CD8-positive, alpha-beta memory T cell (primary cell): ENCODE measurements around the gene TMEM169. TPM values are rescaled to one million over a fixed set of nuclear protein-coding genes. Genes with fewer than 3 reads are reported as not detected.

Experiments
- CTCF ChIA-PET: fragments of 350-600 bp; sonication (Branson Sonifier 250); formaldehyde crosslinking; loops from one replicate; lab custom pipeline; 2021; ENCODE audit warnings: antibody characterized with exemption; lab: Charles Lee
- POLR2A ChIA-PET: fragments of 350-600 bp; sonication (Branson Sonifier 250); formaldehyde crosslinking; loops from one replicate; lab custom pipeline; 2021; ENCODE audit warnings: antibody characterized with exemption; lab: Charles Lee
- DNase-seq, 5 donors: peaks; one replicate each; pipeline versions ENCODE4 v3.0.0 to v3.0.0-alpha.2; 2020 to 2022; ENCODE audit warnings: mixed read lengths in 1 of 5
- H3K27ac ChIP-seq: one replicate; pipeline ENCODE4 v1.7.0; 2013; ENCODE audit warnings: low read depth, mild to moderate bottlenecking, low read length, moderate library complexity
- H3K27me3 ChIP-seq: 2 replicates; pipeline ENCODE4 v1.7.0; 2013; ENCODE audit warnings: low read length, mild to moderate bottlenecking; ENCODE audit not compliant: insufficient read depth, poor library complexity, severe bottlenecking
- H3K36me3 ChIP-seq: 2 replicates; pipeline ENCODE4 v1.7.0; 2013; ENCODE audit warnings: mild to moderate bottlenecking, low read length, moderate library complexity; ENCODE audit not compliant: insufficient read depth
- H3K4me1 ChIP-seq: 2 replicates; pipeline ENCODE4 v1.7.0; 2013; ENCODE audit warnings: mild to moderate bottlenecking, low read length, moderate library complexity; ENCODE audit not compliant: insufficient read depth
- H3K4me3 ChIP-seq: 2 replicates; pipeline ENCODE4 v1.7.0; 2013; ENCODE audit warnings: mild to moderate bottlenecking, low read length
- H3K9me3 ChIP-seq: 2 replicates; pipeline ENCODE4 v1.7.0; 2013; ENCODE audit warnings: mild to moderate bottlenecking, low read length
- H3K27ac Mint-ChIP-seq, 8 donors: one replicate each; pipeline ENCODE4 v1.8.0; 2020 to 2021; ENCODE audit warnings: mixed read lengths in 8 of 8, mild to moderate bottlenecking in 6 of 8, inconsistent platforms in 3 of 8, moderate library complexity in 3 of 8
- H3K27me3 Mint-ChIP-seq, 2 donors: one replicate each; pipeline ENCODE4 v1.8.0; 2020 to 2021; ENCODE audit warnings: mixed read lengths in 2 of 2, mild to moderate bottlenecking in 1 of 2, moderate library complexity in 1 of 2
- H3K36me3 Mint-ChIP-seq, 3 donors: one replicate each; pipeline ENCODE4 v1.8.0; 2020 to 2021; ENCODE audit warnings: mixed read lengths in 3 of 3, inconsistent platforms in 1 of 3, mild to moderate bottlenecking in 1 of 3
- H3K4me1 Mint-ChIP-seq, 3 donors: one replicate each; pipeline ENCODE4 v1.8.0; 2020 to 2021; ENCODE audit warnings: mixed read lengths in 3 of 3, inconsistent platforms in 1 of 3, mild to moderate bottlenecking in 1 of 3
- H3K4me3 Mint-ChIP-seq, 7 donors: one replicate each; pipeline ENCODE4 v1.8.0; 2020 to 2021; ENCODE audit warnings: mixed read lengths in 7 of 7, mild to moderate bottlenecking in 6 of 7, moderate library complexity in 4 of 7, inconsistent platforms in 2 of 7
- H3K9me3 Mint-ChIP-seq, 5 donors: one replicate each; pipeline ENCODE4 v1.8.0; 2020 to 2022; ENCODE audit warnings: mixed read lengths in 5 of 5, mild to moderate bottlenecking in 3 of 5, moderate library complexity in 2 of 5, inconsistent platforms in 1 of 5
- polyA plus RNA-seq: library from polyadenylated mRNA; unstranded; fragments of 300-500 nt; fragmentation: Illumina TruSeq; gene quantifications from one replicate; pipeline ENCODE4 v1.2.3, GENCODE V29; 2021
- total RNA-seq, 2 experiments: library from RNA; stranded (reverse); gene quantifications; one replicate each; pipeline ENCODE4 v1.2.3, GENCODE V29; 2021

TMEM169 gene
- total and polyA plus RNA-seq, 3 experiments from 2014 or later = 0.63 to 1.1 (median 0.73) TPM

- Histone ChIP-seq H3K9me3 (no peaks in the 10 kb centered on the region), H3K36me3 (no peaks in the 10 kb centered on the region), H3K27ac (peak overlapping the region; percentile 59), H3K27me3 (no peaks in the 10 kb centered on the region), H3K4me3 (peak overlapping the region; percentile 90), H3K4me1 (peaks cover 55% of the 10 kb centered on the region)
- peak overlapping the region; percentile 86 to 98 (median 93) for H3K4me3 Mint-ChIP-seq
- no peaks in the 10 kb centered on the region for H3K27me3 Mint-ChIP-seq
- ChIA-PET CTCF (interaction anchor here (1.0 to 2.1 kb wide), 5 partner anchors 8 to 38 kb away, joined by 3 to 8 read pairs (median 4); partner anchors contain the start of gene XRCC5), POLR2A (interaction anchor here (0.7 to 2.1 kb wide), 3 partner anchors 29 to 331 kb away, joined by 3 to 21 read pairs (median 3); partner anchors contain the start of gene XRCC5)
- H3K36me3 Mint-ChIP-seq = peaks cover 0 to 10% (median 3%) of the 10 kb centered on the region in 3 donors
- H3K4me1 Mint-ChIP-seq = peaks cover 50 to 65% (median 64%) of the 10 kb centered on the region in 3 donors
- H3K27ac Mint-ChIP-seq = peak overlapping the region; percentile 69 to 97 (median 94)
- H3K9me3 Mint-ChIP-seq = no peaks in the 10 kb centered on the region
- DNase-seq = no peak
These were observed 707 bp upstream of the TMEM169 start for GRCh38 chr2:216081012-216081411.

DNA sequence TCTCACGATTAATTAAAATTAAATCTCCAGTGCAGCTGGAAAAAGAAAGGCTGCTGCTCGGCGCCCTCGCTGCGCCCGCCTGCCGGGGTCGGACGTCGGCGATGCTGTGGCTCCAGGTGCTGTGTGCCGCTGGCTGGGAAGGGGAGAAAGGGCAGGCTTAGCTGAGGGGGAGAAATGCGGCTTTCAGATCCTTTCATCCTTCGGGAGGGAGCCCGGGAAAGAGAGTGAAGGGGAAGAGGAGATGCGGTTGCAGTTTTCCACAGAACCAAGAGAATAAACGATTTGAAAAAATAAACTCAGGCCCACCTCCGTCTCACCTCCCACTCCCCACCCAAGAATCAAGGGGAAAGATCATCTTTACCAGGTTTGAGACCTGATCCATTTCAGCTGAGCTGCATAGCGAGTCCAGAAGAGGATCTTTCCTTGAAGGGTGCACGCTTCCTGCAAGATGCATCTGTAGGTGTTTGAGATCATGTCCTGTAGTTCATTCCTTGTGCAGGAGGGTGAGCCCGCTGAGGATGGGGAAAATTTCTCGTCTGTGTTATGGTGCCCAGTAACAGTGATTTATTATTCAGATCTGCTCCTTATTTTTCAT, 495 bp downstream of the TMEM169 start:
- no peaks in the 10 kb centered on the region for H3K9me3 Mint-ChIP-seq
- H3K4me3 Mint-ChIP-seq = peak overlapping the region; percentile 86 to 98 (median 93)
- H3K27ac ChIP-seq = peak overlapping the region; percentile 59
- CTCF ChIA-PET = interaction anchor here (1.0 to 2.4 kb wide), 8 partner anchors 9 to 37 kb away, joined by 3 to 11 read pairs (median 4); partner anchors contain the start of gene XRCC5
- peak overlapping the region; percentile 90 for H3K4me3 ChIP-seq
- H3K9me3 ChIP-seq = no peaks in the 10 kb centered on the region
- H3K4me1 ChIP-seq = peaks cover 59% of the 10 kb centered on the region
- no peaks in the 10 kb centered on the region for H3K27me3 Mint-ChIP-seq
- H3K27me3 ChIP-seq = no peaks in the 10 kb centered on the region
- peak in 1 of 5 donors; percentile 16 for DNase-seq
- peak overlapping the region; percentile 69 to 97 (median 92) for H3K27ac Mint-ChIP-seq
- peaks cover 0 to 9% (median 2%) of the 10 kb centered on the region in 3 donors for H3K36me3 Mint-ChIP-seq
- POLR2A ChIA-PET = interaction anchor here (0.7 to 2.1 kb wide), 3 partner anchors 13 to 28 kb away, joined by 4 to 21 read pairs (median 6); partner anchors contain the start of gene XRCC5
- peaks cover 50 to 73% (median 68%) of the 10 kb centered on the region in 3 donors for H3K4me1 Mint-ChIP-seq
- H3K36me3 ChIP-seq = no peaks in the 10 kb centered on the region

DNA sequence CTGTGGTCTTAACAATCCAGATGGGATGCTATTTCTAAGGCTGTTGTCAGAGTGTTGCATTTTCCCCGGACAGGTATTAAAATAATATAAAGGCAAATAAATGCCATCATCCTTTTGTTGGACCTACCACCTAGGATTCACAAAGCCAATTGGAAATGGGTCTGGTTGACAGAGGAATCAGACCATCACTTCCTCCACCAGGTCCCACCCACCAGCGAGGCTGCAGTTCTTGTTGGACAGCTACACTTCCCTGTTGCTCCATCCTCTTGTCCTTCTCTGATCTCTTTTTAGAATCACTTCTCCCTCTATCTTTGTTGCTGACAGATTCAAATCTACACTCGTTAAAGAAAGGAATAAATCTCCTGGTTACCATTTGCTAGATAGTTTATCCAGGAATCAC, 1.1 kb downstream of the TMEM169 start:
- ChIA-PET POLR2A (interaction anchor here (0.7 to 2.1 kb wide), 3 partner anchors 24 to 27 kb away, joined by 4 to 21 read pairs (median 4); partner anchors contain the start of gene XRCC5), CTCF (interaction anchor here (1.0 to 2.4 kb wide), 5 partner anchors 12 to 49 kb away, joined by 3 to 16 read pairs (median 4); partner anchors contain the start of gene XRCC5)
- Histone ChIP-seq H3K36me3 (no peaks in the 10 kb centered on the region), H3K4me1 (peaks cover 59% of the 10 kb centered on the region), H3K4me3 (peak overlapping the region; percentile 90), H3K27me3 (no peaks in the 10 kb centered on the region), H3K9me3 (no peaks in the 10 kb centered on the region), H3K27ac (no peak overlapping the region)
- DNase-seq = peak in 1 of 5 donors; percentile 21
- H3K4me1 Mint-ChIP-seq = peaks cover 50 to 73% (median 68%) of the 10 kb centered on the region in 3 donors
- peak overlapping the region; percentile 86 to 98 (median 93) for H3K4me3 Mint-ChIP-seq
- H3K9me3 Mint-ChIP-seq = no peaks in the 10 kb centered on the region
- H3K36me3 Mint-ChIP-seq = peaks cover 0 to 9% (median 2%) of the 10 kb centered on the region in 3 donors
- H3K27me3 Mint-ChIP-seq = no peaks in the 10 kb centered on the region
- H3K27ac Mint-ChIP-seq = peak overlapping the region in 7 of 8 donors; percentile 69 to 97 (median 93)

DNA sequence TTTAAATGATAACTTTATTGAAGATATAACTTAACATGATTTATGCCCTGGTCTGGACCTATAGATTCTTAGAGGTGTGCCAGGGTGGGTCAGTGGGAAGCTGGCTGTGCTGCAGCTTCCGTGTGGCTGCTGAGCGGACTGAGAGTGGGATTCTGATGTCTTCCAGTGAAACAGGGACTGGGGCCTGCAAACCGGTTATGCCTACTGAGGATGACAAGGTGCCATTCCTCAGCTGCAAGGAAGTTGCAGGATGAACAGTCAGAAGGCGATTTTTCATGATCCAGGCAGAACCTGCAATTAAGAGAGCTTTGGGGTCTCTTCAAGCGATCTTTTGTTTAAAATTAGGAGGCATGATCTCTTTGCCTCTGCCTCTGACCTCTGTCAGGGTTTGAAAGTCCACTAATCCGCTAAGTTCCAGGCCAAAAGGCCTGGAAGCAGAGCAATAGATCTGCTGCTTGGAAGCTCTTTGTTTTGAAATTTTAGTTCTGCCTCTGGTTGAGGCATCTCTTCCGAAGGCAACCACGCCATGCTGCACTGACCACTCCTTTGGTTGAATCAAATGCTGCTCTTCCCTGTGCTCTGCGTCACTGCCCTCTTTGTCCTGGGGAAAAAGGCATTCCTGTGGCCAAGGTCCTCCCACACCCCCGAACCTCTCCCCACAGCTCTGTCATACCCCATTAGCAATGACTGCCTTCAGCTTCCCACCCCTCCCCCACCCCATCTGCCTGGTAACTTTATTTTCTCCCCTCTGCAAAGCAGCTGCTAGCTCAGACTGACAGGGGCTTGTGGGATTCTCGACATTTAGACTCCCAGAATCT, 2.0 kb downstream of the TMEM169 start:
- no peaks in the 10 kb centered on the region for H3K9me3 ChIP-seq
- ChIA-PET CTCF (interaction anchor here (0.6 to 2.4 kb wide), 8 partner anchors 10 to 51 kb away, joined by 3 to 16 read pairs (median 3); partner anchors contain the start of gene XRCC5), POLR2A (interaction anchor here (0.7 to 1.3 kb wide), 3 partner anchors 23 to 26 kb away, joined by 3 to 4 read pairs (median 4); no protein-coding TSS in a partner anchor)
- Mint-ChIP-seq H3K36me3 (peaks cover 0 to 9% (median 2%) of the 10 kb centered on the region in 3 donors), H3K4me1 (peaks cover 50 to 72% (median 66%) of the 10 kb centered on the region in 3 donors), H3K27me3 (no peaks in the 10 kb centered on the region), H3K9me3 (no peaks in the 10 kb centered on the region), H3K27ac (peak overlapping the region; percentile 69 to 97 (median 92)), H3K4me3 (peak overlapping the region in 6 of 7 donors; percentile 59 to 96 (median 90))
- DNase-seq = no peak
- peaks cover 58% of the 10 kb centered on the region for H3K4me1 ChIP-seq
- peak overlapping the region; percentile 13 for H3K27ac ChIP-seq
- peak overlapping the region; percentile 29 for H3K4me3 ChIP-seq
- no peaks in the 10 kb centered on the region for H3K36me3 ChIP-seq
- no peaks in the 10 kb centered on the region for H3K27me3 ChIP-seq

DNA sequence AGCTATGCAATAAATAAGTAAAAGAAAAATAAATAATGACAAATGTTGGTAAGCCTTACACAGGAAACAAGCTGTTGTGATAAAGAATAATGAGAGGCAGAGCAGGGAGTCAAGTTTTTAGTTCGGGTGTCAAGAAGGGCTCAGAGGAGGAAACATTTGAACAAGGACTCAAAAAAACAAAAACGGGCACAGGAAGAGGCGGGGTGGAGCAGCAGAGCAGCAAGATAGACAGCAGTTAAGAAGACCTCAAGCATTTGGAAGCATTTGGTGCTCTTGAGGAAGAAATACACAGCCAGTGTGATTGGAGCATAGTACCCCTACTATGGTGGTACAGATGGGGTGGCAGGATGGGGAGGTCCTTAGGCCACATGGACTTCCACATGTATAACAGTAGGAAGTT, 2.8 kb downstream of the TMEM169 start:
- Histone ChIP-seq H3K4me3 (peak overlapping the region; percentile 29), H3K27me3 (no peaks in the 10 kb centered on the region), H3K4me1 (peaks cover 55% of the 10 kb centered on the region), H3K9me3 (no peaks in the 10 kb centered on the region), H3K36me3 (no peaks in the 10 kb centered on the region), H3K27ac (peak overlapping the region; percentile 13)
- ChIA-PET POLR2A (interaction anchor here (0.7 to 1.1 kb wide), 2 partner anchors 27 to 30 kb away, joined by 3 read pairs; no protein-coding TSS in a partner anchor), CTCF (interaction anchor here (0.9 to 2.4 kb wide), 6 partner anchors 9 to 52 kb away, joined by 3 to 16 read pairs (median 3); partner anchors contain the start of gene XRCC5)
- Mint-ChIP-seq H3K4me1 (peaks cover 48 to 68% (median 63%) of the 10 kb centered on the region in 3 donors), H3K9me3 (no peaks in the 10 kb centered on the region), H3K27ac (peak overlapping the region; percentile 69 to 97 (median 92)), H3K36me3 (peaks cover 0 to 7% (median 2%) of the 10 kb centered on the region in 3 donors), H3K27me3 (no peaks in the 10 kb centered on the region), H3K4me3 (peak overlapping the region; percentile 35 to 96 (median 59))
- peak in 2 of 5 donors; percentile 9 to 40 for DNase-seq

DNA sequence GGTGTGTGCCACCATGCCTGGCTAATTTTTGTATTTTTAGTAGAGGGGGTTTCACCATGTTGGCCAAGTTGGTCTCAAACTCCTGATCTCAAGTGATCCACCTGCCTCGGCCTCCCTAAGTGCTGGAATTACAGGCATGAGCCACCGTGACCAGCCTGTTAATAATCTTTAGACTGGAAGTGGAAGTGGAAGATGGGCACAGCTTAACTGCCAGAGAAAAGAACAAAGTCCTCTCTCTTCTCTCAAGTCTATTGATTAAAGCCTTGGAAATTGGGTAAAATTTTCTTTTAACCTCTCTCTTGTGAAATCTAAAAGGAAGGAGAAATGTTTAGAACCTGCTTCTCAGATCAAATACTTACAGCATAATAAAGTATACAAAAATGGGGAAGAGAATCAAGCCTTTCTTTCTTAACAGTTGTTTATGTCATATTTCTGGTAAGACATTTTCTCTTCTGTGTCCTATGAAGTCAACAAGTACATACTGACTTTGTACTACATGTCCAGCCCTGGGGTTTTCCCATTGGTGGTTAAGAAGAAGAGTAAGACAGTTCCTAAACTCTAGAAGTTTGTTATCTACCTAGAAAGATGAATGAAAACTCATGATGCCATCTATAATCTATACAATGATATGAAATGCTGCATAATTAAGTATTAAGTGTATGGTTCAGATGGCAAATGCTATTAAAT, 4.6 kb downstream of the TMEM169 start:
- Mint-ChIP-seq H3K27me3 (no peaks in the 10 kb centered on the region), H3K4me1 (peaks cover 38 to 54% (median 49%) of the 10 kb centered on the region in 3 donors), H3K4me3 (no peak overlapping the region), H3K27ac (peak overlapping the region in 6 of 8 donors; percentile 18 to 78 (median 58)), H3K36me3 (peaks cover 0 to 6% (median 4%) of the 10 kb centered on the region in 3 donors), H3K9me3 (no peaks in the 10 kb centered on the region)
- Histone ChIP-seq H3K27ac (no peak overlapping the region), H3K9me3 (no peaks in the 10 kb centered on the region), H3K4me3 (no peak overlapping the region), H3K27me3 (no peaks in the 10 kb centered on the region), H3K36me3 (no peaks in the 10 kb centered on the region), H3K4me1 (peaks cover 44% of the 10 kb centered on the region)
- DNase-seq = no peak
- POLR2A ChIA-PET = no interaction called here
- CTCF ChIA-PET = interaction anchor here (1.2 to 1.9 kb wide), 2 partner anchors 52 to 63 kb away, joined by 4 to 5 read pairs; no protein-coding TSS in a partner anchor

DNA sequence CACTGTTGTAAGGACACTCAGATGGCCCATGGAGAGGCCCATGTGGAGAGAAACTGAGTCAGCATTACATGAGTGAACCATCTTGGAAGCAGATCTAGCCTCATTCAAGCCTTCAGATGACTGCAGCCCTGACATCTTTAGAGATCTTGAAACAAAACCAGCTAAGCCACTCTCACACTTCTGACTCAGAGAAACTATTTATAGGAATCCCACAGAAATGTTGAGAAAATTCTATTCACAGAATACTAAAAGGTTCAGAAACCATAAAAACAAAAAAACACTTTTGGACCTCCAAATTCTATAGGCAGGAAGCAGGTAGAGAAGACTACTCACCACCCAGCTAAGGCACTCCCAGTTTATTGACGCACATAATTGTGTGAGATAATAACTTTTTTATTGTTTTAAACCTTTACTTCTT, 8.7 kb downstream of the TMEM169 start:
- Mint-ChIP-seq H3K27ac (peak overlapping the region in 1 of 8 donors; percentile 43), H3K4me1 (peaks cover 4 to 15% (median 8%) of the 10 kb centered on the region in 3 donors), H3K4me3 (no peak overlapping the region), H3K36me3 (peaks cover 0 to 4% (median 0%) of the 10 kb centered on the region in 3 donors), H3K27me3 (peaks cover 0 to 2% of the 10 kb centered on the region in 2 donors), H3K9me3 (no peaks in the 10 kb centered on the region)
- Histone ChIP-seq H3K27me3 (no peaks in the 10 kb centered on the region), H3K4me3 (no peak overlapping the region), H3K4me1 (peaks cover 10% of the 10 kb centered on the region), H3K27ac (no peak overlapping the region), H3K9me3 (no peaks in the 10 kb centered on the region), H3K36me3 (no peaks in the 10 kb centered on the region)
- CTCF ChIA-PET = interaction anchor here (2.7 kb wide), 1 partner anchor 19 kb away, joined by 9 read pairs; the partner anchor contains the start of gene XRCC5
- POLR2A ChIA-PET = no interaction called here
- DNase-seq = no peak
